Mammary microvascular endothelial cell (primary cell): ENCODE results near the gene ARHGAP10. TPM values are rescaled to one million over a fixed set of nuclear protein-coding genes. Genes with fewer than 3 reads are reported as not detected.

Source experiments
- total RNA-seq: library from RNA; depleted of rRNA; stranded (reverse); fragments of >200 nt; gene quantifications from 2 replicates; pipeline ENCODE4 v1.2.3, GENCODE V29; 2015

Gene ARHGAP10, protein sequence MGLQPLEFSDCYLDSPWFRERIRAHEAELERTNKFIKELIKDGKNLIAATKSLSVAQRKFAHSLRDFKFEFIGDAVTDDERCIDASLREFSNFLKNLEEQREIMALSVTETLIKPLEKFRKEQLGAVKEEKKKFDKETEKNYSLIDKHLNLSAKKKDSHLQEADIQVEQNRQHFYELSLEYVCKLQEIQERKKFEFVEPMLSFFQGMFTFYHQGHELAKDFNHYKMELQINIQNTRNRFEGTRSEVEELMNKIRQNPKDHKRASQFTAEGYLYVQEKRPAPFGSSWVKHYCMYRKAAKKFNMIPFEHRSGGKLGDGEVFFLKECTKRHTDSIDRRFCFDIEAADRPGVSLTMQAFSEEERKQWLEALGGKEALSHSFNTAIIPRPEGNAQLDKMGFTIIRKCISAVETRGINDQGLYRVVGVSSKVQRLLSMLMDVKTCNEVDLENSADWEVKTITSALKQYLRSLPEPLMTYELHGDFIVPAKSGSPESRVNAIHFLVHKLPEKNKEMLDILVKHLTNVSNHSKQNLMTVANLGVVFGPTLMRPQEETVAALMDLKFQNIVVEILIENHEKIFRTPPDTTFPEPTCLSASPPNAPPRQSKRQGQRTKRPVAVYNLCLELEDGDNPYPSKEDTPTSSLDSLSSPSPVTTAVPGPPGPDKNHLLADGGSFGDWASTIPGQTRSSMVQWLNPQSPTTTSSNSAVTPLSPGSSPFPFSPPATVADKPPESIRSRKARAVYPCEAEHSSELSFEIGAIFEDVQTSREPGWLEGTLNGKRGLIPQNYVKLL
- 26.2 and 28.9 TPM in 2 replicates for total RNA-seq

DNA sequence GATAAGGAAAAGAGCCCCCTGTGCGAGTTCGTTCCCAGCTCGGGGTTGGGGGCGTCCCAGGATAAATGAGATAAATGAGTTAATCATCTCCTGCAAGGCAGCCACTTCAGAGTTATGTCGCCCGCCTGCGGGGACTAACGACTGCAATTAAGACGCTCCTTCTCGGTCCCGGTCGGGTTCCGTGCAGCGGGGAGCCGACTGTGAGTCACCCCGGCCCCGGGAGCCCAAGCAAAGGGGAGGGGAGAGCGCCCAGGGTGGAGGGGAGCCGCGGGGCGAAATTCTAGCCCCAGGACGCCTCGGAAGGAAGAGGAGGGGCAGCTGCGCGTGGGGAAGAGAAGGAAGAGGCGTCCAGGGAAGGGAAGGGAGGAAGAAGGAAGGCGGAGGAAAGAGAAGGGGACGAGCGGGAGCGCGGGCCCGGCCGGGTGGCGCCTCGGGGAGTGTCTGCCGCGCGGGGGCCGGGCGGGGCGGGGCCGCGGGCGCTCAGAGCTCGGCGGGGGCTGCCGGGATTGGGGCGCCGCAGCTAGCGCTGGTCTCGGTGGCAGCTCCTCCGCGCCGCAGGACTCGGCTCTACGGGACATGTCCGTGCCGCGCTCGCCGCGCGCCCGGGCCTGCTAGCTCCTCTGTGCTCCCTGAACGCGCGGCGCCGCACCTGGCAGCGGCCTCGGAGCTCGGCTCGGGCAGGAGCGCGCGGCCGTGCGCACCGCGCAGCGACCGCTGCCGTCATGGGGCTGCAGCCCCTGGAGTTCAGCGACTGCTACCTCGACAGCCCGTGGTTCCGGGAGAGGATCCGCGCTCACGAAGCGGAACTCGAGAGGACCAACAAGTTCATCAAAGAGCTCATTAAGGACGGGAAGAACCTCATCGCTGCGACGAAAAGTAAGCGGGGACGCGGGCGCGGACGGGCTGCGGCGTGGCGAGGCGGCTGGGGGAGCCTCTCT lies at the start of gene ARHGAP10:
Gene ARHGAP10 (plus strand): TSS at position 509 of the 938 bp plus-strand sequence. CDS start 214 bp downstream, at position 723.

DNA sequence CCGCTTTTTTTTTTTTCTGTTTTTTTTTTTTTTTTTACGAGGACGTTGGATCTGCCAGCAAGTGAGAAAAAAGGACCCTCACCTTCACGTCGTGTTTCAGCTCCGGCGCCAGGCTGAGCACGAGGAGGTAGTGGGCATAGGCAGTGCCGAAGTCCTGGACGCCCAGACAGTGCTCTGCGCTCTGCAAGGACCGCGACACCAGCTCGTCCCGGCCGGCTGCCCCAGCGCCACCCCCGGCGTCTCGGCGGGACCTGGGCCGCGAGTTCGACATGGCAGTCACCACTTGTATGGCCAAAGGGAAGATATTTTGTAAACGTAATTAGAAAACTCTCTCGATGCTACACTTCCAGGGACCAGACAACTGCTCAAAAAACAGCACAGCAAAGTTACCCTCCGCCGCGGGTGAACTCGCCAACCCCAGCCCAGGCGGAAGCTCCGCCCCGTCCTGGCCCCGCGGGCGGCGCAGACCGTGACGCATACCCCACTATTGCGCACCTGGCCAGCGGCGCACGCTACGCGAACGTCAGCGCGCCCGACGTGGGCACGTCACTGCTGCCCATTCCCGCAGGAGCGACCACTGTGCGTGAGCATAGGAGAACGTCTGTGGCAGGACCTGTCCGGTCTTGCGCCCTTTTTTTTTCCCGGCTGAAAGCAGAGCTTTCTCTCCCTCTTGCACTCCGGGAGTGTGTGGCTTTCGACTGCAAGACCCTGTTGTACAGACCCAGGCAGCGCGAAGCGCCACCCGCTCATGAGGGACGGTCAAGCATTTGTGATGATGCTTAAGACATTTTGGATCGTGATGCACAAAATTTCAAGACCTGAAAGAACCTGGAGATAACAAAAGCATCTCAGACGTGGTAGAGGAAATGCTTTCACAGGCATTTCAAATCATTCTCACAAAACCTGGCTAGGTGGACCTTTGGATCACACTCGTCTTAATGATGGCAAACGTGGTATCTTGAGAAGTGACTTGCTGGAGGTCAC lies 47.9 kb upstream of the ARHGAP10 start, which contains the start of gene PRMT9:
Gene PRMT9 (minus strand): TSS at position 447 of the 984 bp plus-strand sequence. CDS start 176 bp downstream, at position 271.

Other genes starting within 250 kb of the ARHGAP10 start
- 22.5 and 26.9 TPM in 2 replicates for gene TMEM184C, start 114.7 kb upstream of the ARHGAP10 start, total RNA-seq
- 3.8 and 6.6 TPM in 2 replicates for gene PRMT9, start 47.9 kb upstream of the ARHGAP10 start, total RNA-seq